Stimulated activated effector memory CD8-positive, alpha-beta T cell treated with anti-CD3 and anti-CD28 coated beads, Interleukin-12 subunit alpha, Interleukin-12 subunit beta, amount 100 ng/mL, for 72 hours (primary cell): ENCODE measurements around the gene VSIG8.

Experiments
- ATAC-seq: fragments of 150-1000 bp; cut with Tn5 transposase; 2 replicates; pipeline ENCODE4 v1.10.0; 2021
- DNase-seq, 2 donors: peaks; one replicate each; pipeline ENCODE4 v3.0.0; 2021 to 2022; ENCODE audit warnings: low spot score in 2 of 2
- H3K27ac Mint-ChIP-seq: one replicate; pipeline ENCODE4 v1.8.0; 2022; ENCODE audit warnings: mild to moderate bottlenecking, mixed read lengths
- H3K36me3 Mint-ChIP-seq: one replicate; pipeline ENCODE4 v1.8.0; 2022; ENCODE audit warnings: mild to moderate bottlenecking, mixed read lengths
- H3K4me1 Mint-ChIP-seq: one replicate; pipeline ENCODE4 v1.8.0; 2022; ENCODE audit warnings: mixed read lengths
- H3K4me3 Mint-ChIP-seq: one replicate; pipeline ENCODE4 v1.8.0; 2022; ENCODE audit warnings: mild to moderate bottlenecking, mixed read lengths
- H3K9me3 Mint-ChIP-seq: one replicate; pipeline ENCODE4 v1.8.0; 2022; ENCODE audit warnings: mixed read lengths

VSIG8 gene

DNA sequence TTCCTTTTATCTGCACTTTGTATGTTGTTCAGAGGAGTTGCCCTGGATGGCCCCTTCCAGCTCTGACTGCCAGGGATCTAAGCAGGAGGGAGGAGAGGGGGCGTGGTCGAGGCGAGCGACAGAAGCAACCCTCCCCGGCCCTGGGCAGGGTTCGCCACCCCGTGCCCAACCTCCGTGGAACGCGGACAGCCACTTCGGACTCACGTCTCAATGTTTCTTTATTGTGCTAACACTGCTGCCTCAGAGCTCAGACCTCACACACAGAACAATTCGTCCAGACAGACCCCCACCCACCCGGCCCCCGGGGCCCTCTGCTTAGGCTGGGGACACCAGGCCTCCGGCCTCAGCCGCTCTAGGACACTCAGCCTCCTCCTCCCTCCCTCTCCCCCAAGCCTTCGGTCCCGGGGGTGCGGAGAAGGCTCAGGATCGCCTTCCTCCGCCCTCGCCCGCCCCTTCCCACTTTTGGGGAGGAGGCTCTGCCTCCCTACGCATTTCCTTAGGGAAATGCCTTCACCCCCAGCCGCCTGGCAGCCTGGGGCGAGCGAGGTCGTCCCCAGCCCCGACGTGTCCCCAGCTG lies 8.3 kb downstream of the VSIG8 start:
- H3K27ac Mint-ChIP-seq = peak overlapping the region; percentile 43
- no peaks in the 10 kb centered on the region for H3K9me3 Mint-ChIP-seq
- ATAC-seq (peak; percentile 27), DNase-seq (peak; percentile 7 to 61)
- peak overlapping the region; percentile 73 for H3K4me3 Mint-ChIP-seq
- peaks cover 35% of the 10 kb centered on the region for H3K4me1 Mint-ChIP-seq
- no peaks in the 10 kb centered on the region for H3K36me3 Mint-ChIP-seq

- Mint-ChIP-seq H3K4me1 (peaks cover 38% of the 10 kb centered on the region), H3K9me3 (no peaks in the 10 kb centered on the region), H3K4me3 (peak overlapping the region; percentile 73), H3K27ac (peak overlapping the region; percentile 43), H3K36me3 (no peaks in the 10 kb centered on the region)
- ATAC-seq (no peak), DNase-seq (no peak)
These were observed 8.9 kb downstream of the VSIG8 start for GRCh38 chr1:159853417-159854115.

- Mint-ChIP-seq H3K4me1 (peaks cover 43% of the 10 kb centered on the region), H3K4me3 (no peak overlapping the region), H3K27ac (peak overlapping the region; percentile 19), H3K9me3 (no peaks in the 10 kb centered on the region), H3K36me3 (no peaks in the 10 kb centered on the region)
- no peak for ATAC-seq
- no peak for DNase-seq
These were observed 11.1 kb downstream of the VSIG8 start for GRCh38 chr1:159851407-159851806.

- Mint-ChIP-seq H3K4me3 (no peak overlapping the region), H3K36me3 (no peaks in the 10 kb centered on the region), H3K27ac (peak overlapping the region; percentile 2), H3K9me3 (no peaks in the 10 kb centered on the region), H3K4me1 (peaks cover 36% of the 10 kb centered on the region)
- DNase-seq (no peak), ATAC-seq (no peak)
These were observed 12.7 kb downstream of the VSIG8 start for GRCh38 chr1:159849626-159850366.

GRCh38 chr1:159848326-159848725 lies 14.1 kb downstream of the VSIG8 start:
- Mint-ChIP-seq H3K9me3 (no peaks in the 10 kb centered on the region), H3K4me1 (peaks cover 35% of the 10 kb centered on the region), H3K4me3 (no peak overlapping the region), H3K27ac (no peak overlapping the region), H3K36me3 (no peaks in the 10 kb centered on the region)
- no peak for DNase-seq
- ATAC-seq = no peak

GRCh38 chr1:159847231-159847630 lies 15.2 kb downstream of the VSIG8 start:
- Mint-ChIP-seq H3K4me3 (no peak overlapping the region), H3K4me1 (peaks cover 35% of the 10 kb centered on the region), H3K27ac (no peak overlapping the region), H3K9me3 (no peaks in the 10 kb centered on the region), H3K36me3 (no peaks in the 10 kb centered on the region)
- DNase-seq = no peak
- ATAC-seq = no peak

DNA sequence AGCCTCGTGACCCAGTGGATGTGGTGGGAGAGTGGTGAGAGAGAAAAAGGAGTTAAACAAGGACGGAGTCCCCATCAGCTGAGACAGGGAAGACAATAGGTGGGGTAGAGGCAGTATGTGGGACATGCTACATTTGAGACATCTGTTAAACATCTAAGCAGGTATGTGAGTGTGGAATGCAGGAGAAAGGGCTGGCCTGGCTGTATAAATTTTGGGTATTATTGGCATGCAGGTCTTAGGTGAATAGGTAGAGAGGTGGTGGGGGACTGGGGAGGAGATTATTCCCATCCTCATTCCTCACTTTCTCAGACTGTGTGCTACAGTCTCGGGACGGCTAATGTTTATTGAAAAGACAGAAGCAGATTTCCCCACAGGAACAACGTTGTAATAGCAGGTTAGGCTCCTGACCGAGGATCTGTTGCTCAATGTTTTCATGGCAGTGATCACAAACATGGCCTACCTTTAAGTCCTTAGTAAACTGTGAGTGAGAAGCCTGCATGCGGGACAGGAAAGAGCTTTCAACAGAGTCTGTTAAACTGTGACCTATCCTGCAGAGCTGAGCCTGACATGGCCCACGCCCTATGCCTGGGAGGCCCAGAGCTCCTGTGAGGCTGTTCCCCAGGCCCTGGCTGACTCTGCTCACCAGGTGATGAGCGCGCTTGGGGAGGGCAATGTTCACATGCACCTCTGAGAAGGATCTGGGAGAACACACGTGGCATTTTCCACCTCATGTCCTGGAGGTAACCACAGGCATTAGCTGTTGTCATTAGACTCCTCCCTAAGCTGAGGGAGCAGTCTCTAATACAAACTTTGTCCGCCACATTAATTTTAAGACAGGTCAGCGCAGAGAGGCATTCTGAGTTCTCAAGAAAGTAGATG lies 16.5 kb downstream of the VSIG8 start:
- Mint-ChIP-seq H3K4me3 (no peak overlapping the region), H3K36me3 (no peaks in the 10 kb centered on the region), H3K4me1 (peaks cover 26% of the 10 kb centered on the region), H3K9me3 (no peaks in the 10 kb centered on the region), H3K27ac (peak overlapping the region; percentile 8)
- no peak for ATAC-seq
- DNase-seq = no peak

GRCh38 chr1:159843459-159843858 lies 19.0 kb downstream of the VSIG8 start:
- H3K4me3 Mint-ChIP-seq = no peak overlapping the region
- peaks cover 28% of the 10 kb centered on the region for H3K4me1 Mint-ChIP-seq
- no peaks in the 10 kb centered on the region for H3K9me3 Mint-ChIP-seq
- no peak for DNase-seq
- H3K27ac Mint-ChIP-seq = no peak overlapping the region
- no peak for ATAC-seq
- no peaks in the 10 kb centered on the region for H3K36me3 Mint-ChIP-seq

DNA sequence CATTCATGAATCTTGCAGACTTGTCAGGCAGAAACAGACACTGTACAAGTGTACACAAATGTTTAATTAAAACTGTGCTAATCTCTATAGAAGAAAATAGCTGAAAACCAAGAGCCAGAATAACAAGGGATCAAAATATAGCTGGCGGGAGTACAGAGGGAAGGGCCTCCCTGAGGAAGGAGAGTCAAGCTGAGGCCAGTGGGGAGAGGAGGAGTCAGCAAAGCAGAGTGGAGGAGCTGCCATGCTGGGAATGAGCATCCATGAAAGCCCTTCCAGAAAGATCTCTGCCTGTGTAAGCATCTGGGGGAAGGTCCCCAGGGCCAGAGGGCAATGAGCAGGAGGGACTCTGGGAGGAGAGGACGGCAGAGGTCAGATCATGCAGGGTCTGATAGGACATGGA lies 20.7 kb downstream of the VSIG8 start:
- H3K9me3 Mint-ChIP-seq = no peaks in the 10 kb centered on the region
- peaks cover 2% of the 10 kb centered on the region for H3K36me3 Mint-ChIP-seq
- H3K4me1 Mint-ChIP-seq = peaks cover 25% of the 10 kb centered on the region
- ATAC-seq (no peak), DNase-seq (no peak)
- no peak overlapping the region for H3K4me3 Mint-ChIP-seq
- H3K27ac Mint-ChIP-seq = no peak overlapping the region

DNA sequence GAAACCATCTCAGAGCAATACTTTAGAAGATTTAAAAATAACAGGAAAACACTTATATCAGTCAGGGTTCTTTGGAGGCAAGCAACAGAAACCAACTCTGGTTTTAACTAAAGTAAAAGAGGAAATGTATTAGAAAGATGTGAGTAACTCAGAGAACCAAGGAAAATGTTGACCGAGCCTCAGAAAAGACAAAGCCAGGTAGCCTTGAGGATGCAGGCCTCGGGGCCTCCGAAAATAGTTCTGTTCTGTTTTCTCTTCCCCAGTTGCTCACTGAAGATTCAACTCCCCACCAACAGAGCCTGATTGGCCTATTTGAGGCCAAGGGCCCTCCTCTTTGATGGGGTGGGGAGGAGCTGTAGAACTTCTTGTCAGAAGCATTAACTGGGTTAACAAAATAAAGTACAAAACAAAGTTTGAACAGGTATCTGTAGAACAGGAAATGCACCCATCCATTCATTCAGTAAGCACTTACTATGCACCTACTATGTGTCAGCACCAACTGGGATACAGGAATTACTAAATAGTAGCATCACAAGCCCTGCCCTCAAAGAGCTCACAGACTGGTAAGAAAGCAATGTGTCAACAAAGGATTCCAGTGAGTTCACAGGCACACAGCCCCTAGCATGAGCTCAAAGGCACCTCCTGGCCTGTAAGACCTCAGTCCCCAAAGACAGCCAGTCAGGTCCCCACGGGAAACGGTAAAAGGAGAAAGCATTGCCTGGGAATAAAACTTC lies 23.2 kb downstream of the VSIG8 start:
- ATAC-seq = peak; percentile 64
- H3K27ac Mint-ChIP-seq = peak overlapping the region; percentile 38
- DNase-seq = no peak
- H3K9me3 Mint-ChIP-seq = no peaks in the 10 kb centered on the region
- H3K4me3 Mint-ChIP-seq = no peak overlapping the region
- peaks cover 29% of the 10 kb centered on the region for H3K4me1 Mint-ChIP-seq
- H3K36me3 Mint-ChIP-seq = peaks cover 5% of the 10 kb centered on the region

DNA sequence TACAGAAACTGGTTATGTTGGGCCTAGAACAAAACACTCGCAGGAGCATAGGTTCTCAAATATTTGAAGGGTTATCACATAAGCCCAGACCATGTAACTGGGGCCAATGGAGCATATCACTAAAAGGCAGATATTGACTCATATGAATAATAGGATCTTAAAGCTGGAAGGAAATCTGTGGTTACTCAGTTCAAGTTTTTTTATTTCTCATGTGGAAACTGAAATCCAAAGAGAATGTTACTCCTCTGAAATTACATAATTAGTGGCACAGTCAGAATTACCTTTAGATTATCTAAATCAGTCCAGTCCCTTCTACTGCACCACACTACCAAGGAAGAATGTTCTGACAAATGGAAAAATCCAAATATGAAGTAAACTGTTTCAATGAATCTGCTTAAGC lies 23.7 kb downstream of the VSIG8 start:
- DNase-seq (no peak), ATAC-seq (peak; percentile 43)
- H3K27ac Mint-ChIP-seq = peak overlapping the region; percentile 24
- H3K36me3 Mint-ChIP-seq = peaks cover 5% of the 10 kb centered on the region
- H3K4me1 Mint-ChIP-seq = peaks cover 27% of the 10 kb centered on the region
- H3K9me3 Mint-ChIP-seq = no peaks in the 10 kb centered on the region
- no peak overlapping the region for H3K4me3 Mint-ChIP-seq

GRCh38 chr1:159835862-159836525 lies 26.5 kb downstream of the VSIG8 start:
- H3K4me1 Mint-ChIP-seq = peaks cover 24% of the 10 kb centered on the region
- DNase-seq (no peak), ATAC-seq (no peak)
- H3K9me3 Mint-ChIP-seq = no peaks in the 10 kb centered on the region
- H3K4me3 Mint-ChIP-seq = no peak overlapping the region
- H3K36me3 Mint-ChIP-seq = peaks cover 5% of the 10 kb centered on the region
- peak overlapping the region; percentile 73 for H3K27ac Mint-ChIP-seq

DNA sequence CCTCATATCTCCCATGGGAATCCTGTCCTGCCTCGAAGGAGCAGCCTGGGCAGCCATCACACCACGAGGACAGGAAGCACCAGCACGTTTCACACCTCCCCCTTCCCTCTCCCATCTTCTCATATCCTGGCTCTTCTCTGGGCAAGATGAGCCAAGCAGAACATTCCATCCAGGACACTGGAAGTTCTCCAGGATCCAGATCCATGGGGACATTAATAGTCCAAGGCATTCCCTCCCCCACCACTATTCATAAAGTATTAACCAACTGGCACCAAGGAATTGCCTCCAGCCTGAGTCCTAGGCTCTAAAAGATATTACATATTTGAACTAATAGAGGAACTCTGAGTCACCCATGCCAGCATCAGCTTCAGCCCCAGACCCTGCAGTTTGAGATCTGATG lies 27.1 kb downstream of the VSIG8 start:
- Mint-ChIP-seq H3K4me1 (peaks cover 25% of the 10 kb centered on the region), H3K4me3 (no peak overlapping the region), H3K36me3 (peaks cover 5% of the 10 kb centered on the region), H3K27ac (peak overlapping the region; percentile 33), H3K9me3 (no peaks in the 10 kb centered on the region)
- no peak for DNase-seq
- no peak for ATAC-seq

- peaks cover 36% of the 10 kb centered on the region for H3K4me1 Mint-ChIP-seq
- DNase-seq (no peak), ATAC-seq (no peak)
- H3K4me3 Mint-ChIP-seq = no peak overlapping the region
- peaks cover 5% of the 10 kb centered on the region for H3K36me3 Mint-ChIP-seq
- H3K9me3 Mint-ChIP-seq = no peaks in the 10 kb centered on the region
- no peak overlapping the region for H3K27ac Mint-ChIP-seq
These were observed 30.1 kb downstream of the VSIG8 start for GRCh38 chr1:159832309-159832708.
